GM13977 (cell line): ENCODE results near the gene ZNF225.
A peak's percentile ranks its signal among the peaks of the same experiment; 100 is the strongest.

Experiments used
- DNase-seq: peaks from one replicate; pipeline ENCODE4 v3.0.0; 2012; ENCODE audit warnings: low spot score
- in situ Hi-C: fragments of 300-500 bp; cut with MboI; formaldehyde crosslinking; loops from one replicate; pipeline ENCODE4 v1.12.0; 2022; ENCODE audit warnings: low sequenced_read_pairs, low pct_unique_long_range_greater_than_20kb, mixed read lengths, inconsistent platforms; ENCODE audit not compliant: unreplicated experiment
- TF ChIP-seq, protein P1 (sequence below): IDR thresholded peaks from 2 replicates; pipeline ENCODE4 v1.5.1; 2012; ENCODE audit warnings: mild to moderate bottlenecking, control low read depth; ENCODE audit not compliant: insufficient read depth; ENCODE audit errors: extremely low read depth, missing control alignments

The ZNF225 gene

DNA sequence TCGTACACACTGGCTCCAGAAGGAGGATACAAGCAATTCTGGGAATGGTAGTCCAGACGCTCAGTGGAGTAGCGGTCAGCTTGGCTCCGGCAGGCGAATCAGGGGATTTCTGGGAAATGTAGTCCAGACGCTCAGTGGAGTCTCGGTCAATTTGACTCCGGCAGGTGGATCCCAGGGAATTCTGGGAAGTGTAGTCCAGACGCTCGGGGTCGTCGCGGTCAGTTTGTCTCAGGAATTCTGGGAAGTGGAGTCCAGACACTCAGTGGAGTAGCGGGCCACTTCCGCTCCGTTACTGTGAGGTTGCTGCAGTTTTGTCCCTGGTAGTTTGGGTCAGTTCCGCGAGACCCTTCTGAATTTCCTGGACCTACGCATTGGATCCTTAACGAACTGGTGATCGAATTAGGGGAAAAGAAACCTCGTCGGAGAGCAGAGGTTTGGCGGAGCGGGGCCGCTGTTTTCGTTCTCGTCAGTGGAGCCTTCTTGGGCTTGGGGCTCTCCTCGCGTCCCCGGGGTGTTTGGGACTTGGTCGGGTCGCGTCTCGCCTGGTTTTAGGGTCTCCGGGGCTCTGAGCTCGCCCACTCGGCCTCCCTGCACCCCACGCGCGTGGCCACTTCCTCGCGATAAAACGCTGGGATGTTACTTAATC, at the start of gene ZNF225:
TSS of gene ZNF225 (plus strand) at position 262 of the 646 bp plus-strand sequence. CDS start 2,429 bp downstream, outside the sequence.
- TF ChIP-seq, protein P1, sequence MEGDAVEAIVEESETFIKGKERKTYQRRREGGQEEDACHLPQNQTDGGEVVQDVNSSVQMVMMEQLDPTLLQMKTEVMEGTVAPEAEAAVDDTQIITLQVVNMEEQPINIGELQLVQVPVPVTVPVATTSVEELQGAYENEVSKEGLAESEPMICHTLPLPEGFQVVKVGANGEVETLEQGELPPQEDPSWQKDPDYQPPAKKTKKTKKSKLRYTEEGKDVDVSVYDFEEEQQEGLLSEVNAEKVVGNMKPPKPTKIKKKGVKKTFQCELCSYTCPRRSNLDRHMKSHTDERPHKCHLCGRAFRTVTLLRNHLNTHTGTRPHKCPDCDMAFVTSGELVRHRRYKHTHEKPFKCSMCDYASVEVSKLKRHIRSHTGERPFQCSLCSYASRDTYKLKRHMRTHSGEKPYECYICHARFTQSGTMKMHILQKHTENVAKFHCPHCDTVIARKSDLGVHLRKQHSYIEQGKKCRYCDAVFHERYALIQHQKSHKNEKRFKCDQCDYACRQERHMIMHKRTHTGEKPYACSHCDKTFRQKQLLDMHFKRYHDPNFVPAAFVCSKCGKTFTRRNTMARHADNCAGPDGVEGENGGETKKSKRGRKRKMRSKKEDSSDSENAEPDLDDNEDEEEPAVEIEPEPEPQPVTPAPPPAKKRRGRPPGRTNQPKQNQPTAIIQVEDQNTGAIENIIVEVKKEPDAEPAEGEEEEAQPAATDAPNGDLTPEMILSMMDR, result no peak
- in situ Hi-C loops, result no loop called here
- peak; percentile 87 for DNase-seq

DNA sequence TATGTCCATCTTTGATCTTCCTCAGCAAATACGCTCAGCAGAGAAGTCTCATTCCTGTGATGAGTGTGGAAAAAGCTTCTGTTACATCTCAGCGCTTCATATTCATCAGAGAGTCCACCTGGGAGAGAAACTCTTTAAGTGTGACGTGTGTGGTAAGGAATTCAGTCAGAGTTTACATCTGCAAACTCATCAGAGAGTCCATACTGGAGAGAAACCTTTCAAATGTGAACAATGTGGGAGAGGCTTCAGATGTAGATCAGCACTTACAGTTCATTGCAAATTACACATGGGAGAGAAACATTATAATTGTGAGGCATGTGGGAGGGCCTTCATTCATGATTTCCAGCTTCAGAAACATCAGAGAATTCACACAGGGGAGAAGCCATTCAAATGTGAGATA, 46.9 kb upstream of the ZNF225 start:
- no peak for DNase-seq
- TF ChIP-seq, protein P1, result no peak
- in situ Hi-C loops, result no loop called here

- DNase-seq, result no peak
- in situ Hi-C loops, result no loop called here
- TF ChIP-seq, protein P1, result no peak
These were observed 43.8 kb upstream of the ZNF225 start for GRCh38 chr19:44069415-44069814.

GRCh38 chr19:44071824-44072542, 41.2 kb upstream of the ZNF225 start, which contains the start of gene ZNF284:
ZNF284 (plus strand) TSS chr19:44072159; CDS start chr19:44076390, 4,231 bp downstream.
- peak; percentile 86 for DNase-seq
- TF ChIP-seq, protein P1, result no peak
- in situ Hi-C loops, result no loop called here

DNA sequence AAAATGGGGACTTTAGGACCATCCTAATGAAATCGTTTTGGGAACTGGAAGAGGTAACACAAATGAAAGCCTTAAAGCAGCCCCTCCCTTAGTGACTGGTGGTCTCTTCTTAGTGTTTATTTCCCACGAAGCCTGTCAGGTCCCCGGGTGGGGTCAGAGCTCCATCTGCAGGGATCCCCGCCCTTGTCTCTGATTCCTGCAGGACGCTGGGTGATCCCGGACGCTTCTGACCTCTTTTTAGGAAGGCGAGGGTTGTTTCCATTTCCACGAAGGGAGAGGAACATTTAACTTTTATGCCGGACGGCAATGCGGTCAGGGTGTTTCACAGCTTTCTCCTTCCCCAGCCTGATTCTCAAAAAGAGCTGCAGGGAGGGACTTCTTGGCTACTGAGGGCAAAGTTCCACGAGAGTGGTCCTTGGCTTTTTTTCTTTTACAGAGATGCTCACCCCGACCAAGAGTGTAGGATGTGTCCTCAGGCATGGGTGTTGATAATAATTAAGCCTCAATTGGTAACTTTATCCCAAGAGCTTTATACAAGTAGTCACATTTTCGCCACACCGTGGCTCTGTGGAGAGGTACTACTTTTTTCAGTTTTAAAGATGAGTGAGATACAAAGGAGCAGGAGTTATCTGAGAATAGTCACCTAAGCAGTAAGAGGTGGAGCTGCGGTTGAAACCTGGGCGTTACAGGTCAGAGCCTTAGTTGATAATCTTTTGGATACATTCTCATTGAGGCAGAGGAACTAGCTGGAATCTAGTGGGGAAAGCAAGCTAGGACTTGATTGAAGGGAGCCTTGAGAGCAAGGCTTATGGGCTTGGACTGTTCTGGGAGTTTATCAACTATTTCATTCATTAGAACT, 40.4 kb upstream of the ZNF225 start:
- no peak for DNase-seq
- TF ChIP-seq, protein P1, result peak; percentile 32

GRCh38 chr19:44076325-44076724, 36.9 kb upstream of the ZNF225 start:
- in situ Hi-C loops, result no loop called here
- TF ChIP-seq, protein P1, result no peak
- no peak for DNase-seq

More for the DNA sequence above, 40.4 kb upstream of the ZNF225 start:
- in situ Hi-C loops, result no loop called here
